ENCODE results near the gene PRKCB. TPM values are rescaled to one million over a fixed set of nuclear protein-coding genes. Genes with fewer than 3 reads are reported as not detected.

The PRKCB gene
- total RNA-seq, 1 experiment from 2014 or later: 0.89 TPM

DNA sequence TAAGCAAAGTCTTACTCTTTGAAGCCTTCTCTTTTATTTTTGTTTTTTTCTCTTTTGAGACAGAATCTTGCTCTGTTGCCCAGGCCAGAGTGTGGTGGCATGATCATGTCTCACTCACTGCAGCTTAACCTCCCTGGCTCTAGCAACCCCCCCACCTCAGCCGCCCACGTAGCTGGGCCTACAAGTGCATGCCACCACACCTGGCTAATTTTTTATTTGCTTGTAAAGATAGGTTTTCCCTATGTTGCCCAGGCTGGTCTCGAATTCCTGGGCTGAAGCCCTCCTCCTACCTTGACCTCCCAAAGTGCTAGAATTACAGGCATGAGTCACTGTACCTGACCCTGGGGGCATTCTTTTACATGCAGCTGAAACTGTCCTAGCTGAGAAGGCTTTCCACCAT lies 154.7 kb downstream of the PRKCB start:
- CTCF ChIA-PET: no interaction called here
- ATAC-seq: no peak
- H3K4me2 ChIP-seq (ENCODE audit: low read length): no peak overlapping the region

GRCh38 chr16:23991066-23991465 lies 155.3 kb downstream of the PRKCB start:
- no peak for ATAC-seq
- no peak for DNase-seq (ENCODE audit: low read depth, low spot score)

More for the DNA sequence above, 154.7 kb downstream of the PRKCB start:
- H3K36me3 ChIP-seq (ENCODE audit: control insufficient read depth in 1 of 2, insufficient read depth in 2 of 2, low read length in 2 of 2): no peaks in the 10 kb centered on the region
- TF ChIP-seq EZH2 (IDR thresholded peaks at IDR 0.05): no peak
- no peak for TF ChIP-seq POLR2A (IDR thresholded peaks at IDR 0.05; ENCODE audit: borderline replicate concordance, extremely low read depth, insufficient read depth, insufficient read length)
- no peak overlapping the region for H3K27ac ChIP-seq (ENCODE audit: low read depth, low read length)
- H3K27me3 ChIP-seq (ENCODE audit: insufficient read depth, low read length): peaks cover 18% of the 10 kb centered on the region; the same call in 1 of the 2 replicates
- no peaks in the 10 kb centered on the region for H3K4me1 ChIP-seq (ENCODE audit: control insufficient read depth in 1 of 2, insufficient read depth in 2 of 2, low read length in 2 of 2)
- no peaks in the 10 kb centered on the region for H3K9me3 ChIP-seq (ENCODE audit: control insufficient read depth in 1 of 2, insufficient read depth in 1 of 2, low read depth in 1 of 2, low read length in 2 of 2)
- no peak overlapping the region for H3K4me3 ChIP-seq (replicated peaks in 1 of 2; ENCODE audit: low read depth in 1 of 2, low read length in 2 of 2)
- H3K9me2 ChIP-seq (ENCODE audit: insufficient read depth): no peaks in the 10 kb centered on the region
- no TSS peak for BruUV-seq (replicated peaks)
- ChIA-PET RAD21 (ENCODE audit: low non-redundant PET in 1 of 2, low total read pairs in 2 of 2, uncharacterized antibody in 2 of 2, unreplicated experiment in 2 of 2) (no interaction called here), POLR2A (no interaction called here)
- H3K9ac ChIP-seq (ENCODE audit: low read length): no peak overlapping the region
- DNase-seq (ENCODE audit: low read depth, low spot score): no peak
- H2AFZ ChIP-seq (ENCODE audit: low read depth, low read length, poor library complexity, severe bottlenecking): no peak overlapping the region
- H4K20me1 ChIP-seq (ENCODE audit: insufficient read depth): no peaks in the 10 kb centered on the region
- intact Hi-C loops (cut with micrococcal nuclease): no loop called here
- no peaks in the 10 kb centered on the region for H3K79me2 ChIP-seq (ENCODE audit: insufficient read depth, low read length)

GRCh38 chr16:23994615-23995014 lies 158.8 kb downstream of the PRKCB start:
- intact Hi-C loops (cut with micrococcal nuclease): no loop called here
- DNase-seq (ENCODE audit: low read depth, low spot score): no peak
- no peaks in the 10 kb centered on the region for H3K79me2 ChIP-seq (ENCODE audit: insufficient read depth, low read length)
- H3K36me3 ChIP-seq (ENCODE audit: control insufficient read depth in 1 of 2, insufficient read depth in 2 of 2, low read length in 2 of 2): no peaks in the 10 kb centered on the region
- no peaks in the 10 kb centered on the region for H4K20me1 ChIP-seq (ENCODE audit: insufficient read depth)
- H3K9ac ChIP-seq (ENCODE audit: low read length): no peak overlapping the region
- POLR2A ChIA-PET: no interaction called here
- H2AFZ ChIP-seq (ENCODE audit: low read depth, low read length, poor library complexity, severe bottlenecking): no peak overlapping the region
- BruUV-seq (replicated peaks): no TSS peak
- H3K4me1 ChIP-seq (ENCODE audit: control insufficient read depth in 1 of 2, insufficient read depth in 2 of 2, low read length in 2 of 2): no peaks in the 10 kb centered on the region
- H3K4me2 ChIP-seq (ENCODE audit: low read length): no peak overlapping the region
- no peak for ATAC-seq
- no peak overlapping the region for H3K27ac ChIP-seq (ENCODE audit: low read depth, low read length)
- peaks cover 18% of the 10 kb centered on the region; the same call in 1 of the 2 replicates for H3K27me3 ChIP-seq (ENCODE audit: insufficient read depth, low read length)
- no peak overlapping the region for H3K4me3 ChIP-seq (replicated peaks in 1 of 2; ENCODE audit: low read depth in 1 of 2, low read length in 2 of 2)
- no peaks in the 10 kb centered on the region for H3K9me2 ChIP-seq (ENCODE audit: insufficient read depth)
- no peaks in the 10 kb centered on the region for H3K9me3 ChIP-seq (ENCODE audit: control insufficient read depth in 1 of 2, insufficient read depth in 1 of 2, low read depth in 1 of 2, low read length in 2 of 2)
- CTCF ChIA-PET: interaction anchor here (1.0 kb wide), 1 partner anchor 16 kb away, joined by 4 read pairs; no protein-coding TSS in a partner anchor
- RAD21 ChIA-PET (ENCODE audit: low non-redundant PET in 1 of 2, low total read pairs in 2 of 2, uncharacterized antibody in 2 of 2, unreplicated experiment in 2 of 2): no interaction called here
- no peak for TF ChIP-seq ATF3 (IDR thresholded peaks at IDR 0.05)
- TF ChIP-seq, protein P1, sequence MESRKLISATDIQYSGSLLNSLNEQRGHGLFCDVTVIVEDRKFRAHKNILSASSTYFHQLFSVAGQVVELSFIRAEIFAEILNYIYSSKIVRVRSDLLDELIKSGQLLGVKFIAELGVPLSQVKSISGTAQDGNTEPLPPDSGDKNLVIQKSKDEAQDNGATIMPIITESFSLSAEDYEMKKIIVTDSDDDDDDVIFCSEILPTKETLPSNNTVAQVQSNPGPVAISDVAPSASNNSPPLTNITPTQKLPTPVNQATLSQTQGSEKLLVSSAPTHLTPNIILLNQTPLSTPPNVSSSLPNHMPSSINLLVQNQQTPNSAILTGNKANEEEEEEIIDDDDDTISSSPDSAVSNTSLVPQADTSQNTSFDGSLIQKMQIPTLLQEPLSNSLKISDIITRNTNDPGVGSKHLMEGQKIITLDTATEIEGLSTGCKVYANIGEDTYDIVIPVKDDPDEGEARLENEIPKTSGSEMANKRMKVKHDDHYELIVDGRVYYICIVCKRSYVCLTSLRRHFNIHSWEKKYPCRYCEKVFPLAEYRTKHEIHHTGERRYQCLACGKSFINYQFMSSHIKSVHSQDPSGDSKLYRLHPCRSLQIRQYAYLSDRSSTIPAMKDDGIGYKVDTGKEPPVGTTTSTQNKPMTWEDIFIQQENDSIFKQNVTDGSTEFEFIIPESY (IDR thresholded peaks at IDR 0.05; ENCODE audit: extremely low read depth, insufficient replicate concordance, low read length): no peak
- TF ChIP-seq ZNF274 (IDR thresholded peaks at IDR 0.05; ENCODE audit: low read depth, low read length): no peak
- no peak for TF ChIP-seq POLR2A (IDR thresholded peaks at IDR 0.05; ENCODE audit: borderline replicate concordance, extremely low read depth, insufficient read depth, insufficient read length)
- no peak for TF ChIP-seq EZH2 (IDR thresholded peaks at IDR 0.05)
- no peak for TF ChIP-seq EZH2phosphoT487 (IDR thresholded peaks at IDR 0.05; ENCODE audit: borderline replicate concordance)

More at GRCh38 chr16:23991066-23991465, 155.3 kb downstream of the PRKCB start:
- no peaks in the 10 kb centered on the region for H3K9me2 ChIP-seq (ENCODE audit: insufficient read depth)
- H4K20me1 ChIP-seq (ENCODE audit: insufficient read depth): no peaks in the 10 kb centered on the region
- H3K4me2 ChIP-seq (ENCODE audit: low read length): no peak overlapping the region
- ChIA-PET POLR2A (no interaction called here), RAD21 (ENCODE audit: low non-redundant PET in 1 of 2, low total read pairs in 2 of 2, uncharacterized antibody in 2 of 2, unreplicated experiment in 2 of 2) (no interaction called here), CTCF (no interaction called here)
- no peak overlapping the region for H3K4me3 ChIP-seq (replicated peaks in 1 of 2; ENCODE audit: low read depth in 1 of 2, low read length in 2 of 2)
- no peaks in the 10 kb centered on the region for H3K4me1 ChIP-seq (ENCODE audit: control insufficient read depth in 1 of 2, insufficient read depth in 2 of 2, low read length in 2 of 2)
- H3K9me3 ChIP-seq (ENCODE audit: control insufficient read depth in 1 of 2, insufficient read depth in 1 of 2, low read depth in 1 of 2, low read length in 2 of 2): no peaks in the 10 kb centered on the region
- H3K9ac ChIP-seq (ENCODE audit: low read length): no peak overlapping the region
- no TSS peak for BruUV-seq (replicated peaks)
- H3K27me3 ChIP-seq (ENCODE audit: insufficient read depth, low read length): peaks cover 18% of the 10 kb centered on the region; the same call in 1 of the 2 replicates
- no peaks in the 10 kb centered on the region for H3K36me3 ChIP-seq (ENCODE audit: control insufficient read depth in 1 of 2, insufficient read depth in 2 of 2, low read length in 2 of 2)
- no peaks in the 10 kb centered on the region for H3K79me2 ChIP-seq (ENCODE audit: insufficient read depth, low read length)
- TF ChIP-seq EGR1 (IDR thresholded peaks at IDR 0.05; ENCODE audit: low read depth): no peak
- no peak overlapping the region for H2AFZ ChIP-seq (ENCODE audit: low read depth, low read length, poor library complexity, severe bottlenecking)
- no peak overlapping the region for H3K27ac ChIP-seq (ENCODE audit: low read depth, low read length)
- intact Hi-C loops (cut with micrococcal nuclease): no loop called here

Data from HCT116 (cell line).